Kidney glomerular epithelial cell (primary cell): ENCODE measurements around the gene ADAM22.

ENCODE experiments used
- DNase-seq: peaks from one replicate; lab custom pipeline; 2025; lab: John Stamatoyannopoulos, UW

ADAM22 gene

GRCh38 chr7:88217675-88218428 is 283.8 kb downstream of the ADAM22 start:
- peak; percentile 21 for DNase-seq

- DNase-seq: no peak
Measured at GRCh38 chr7:88218429-88218745, 284.3 kb downstream of the ADAM22 start.

- DNase-seq: peak; percentile 48
Measured at GRCh38 chr7:88218836-88219605, 285.0 kb downstream of the ADAM22 start.

- peak; percentile 72 for DNase-seq
Measured at GRCh38 chr7:88219781-88220747, 286.0 kb downstream of the ADAM22 start, which contains the start of gene SRI. Gene SRI (minus strand): TSS chr7:88220038. CDS start chr7:88220026, 12 bp downstream.

- no peak for DNase-seq
Measured at GRCh38 chr7:88223265-88223664, 289.2 kb downstream of the ADAM22 start.

GRCh38 chr7:88224601-88225275 is 290.7 kb downstream of the ADAM22 start:
- peak; percentile 81 for DNase-seq

GRCh38 chr7:88226201-88226600 is 292.1 kb downstream of the ADAM22 start:
- DNase-seq: no peak

- DNase-seq: peak; percentile 97
Measured at GRCh38 chr7:88226886-88227516, 292.9 kb downstream of the ADAM22 start.

GRCh38 chr7:88229302-88229995 is 295.4 kb downstream of the ADAM22 start:
- DNase-seq: no peak

GRCh38 chr7:88230646-88231045 is 296.6 kb downstream of the ADAM22 start:
- DNase-seq: no peak

- DNase-seq: no peak
Measured at GRCh38 chr7:88233828-88234227, 299.8 kb downstream of the ADAM22 start.

GRCh38 chr7:88239852-88240251 is 305.8 kb downstream of the ADAM22 start:
- DNase-seq: no peak

- peak; percentile 63 for DNase-seq
Measured at GRCh38 chr7:88243345-88243909, 309.4 kb downstream of the ADAM22 start.

- no peak for DNase-seq
Measured at GRCh38 chr7:88244258-88244657, 310.2 kb downstream of the ADAM22 start.
